GM23338 (cell line): ENCODE measurements around the gene MND1. TPM values are rescaled to one million over a fixed set of nuclear protein-coding genes. Genes with fewer than 3 reads are reported as not detected.

Experiments
- ATAC-seq: fragments of 200-7000 bp; cut with Tn5 transposase; 3 replicates; pipeline ENCODE4 v1.9.1; 2020
- DNase-seq: peaks from one replicate; pipeline ENCODE4 v3.0.0-alpha.2; 2015; ENCODE audit warnings: low spot score
- H2AFZ ChIP-seq: fragments of 200-600 bp; sonication (generic); 2 replicates; pipeline ENCODE4 v1.8.0; 2016; ENCODE audit warnings: antibody characterized with exemption, mild to moderate bottlenecking, moderate library complexity
- H3F3A ChIP-seq: fragments of 200-600 bp; sonication (generic); replicated peaks from 2 replicates; pipeline ENCODE4 v1.8.0; 2017; ENCODE audit warnings: antibody characterized with exemption, mixed run types, low read depth
- H3K27ac ChIP-seq: fragments of 200-600 bp; sonication (generic); 2 replicates; pipeline ENCODE4 v1.6.1; 2016; ENCODE audit warnings: low read depth
- H3K27me3 ChIP-seq: fragments of 200-600 bp; sonication (generic); 2 replicates; pipeline ENCODE4 v1.8.0; 2016; ENCODE audit warnings: mild to moderate bottlenecking, mixed run types, moderate library complexity; ENCODE audit not compliant: insufficient read depth
- H3K36me3 ChIP-seq: fragments of 200-600 bp; sonication (generic); 2 replicates; pipeline ENCODE4 v1.8.0; 2016; ENCODE audit warnings: mild to moderate bottlenecking; ENCODE audit not compliant: insufficient read depth
- H3K4me1 ChIP-seq: fragments of 200-600 bp; sonication (generic); 2 replicates; pipeline ENCODE4 v1.8.0; 2016; ENCODE audit warnings: mild to moderate bottlenecking, moderate library complexity; ENCODE audit not compliant: insufficient read depth
- H3K4me2 ChIP-seq: fragments of 200-600 bp; sonication (generic); 2 replicates; pipeline ENCODE4 v1.7.1; 2017; ENCODE audit warnings: mixed run types
- H3K4me3 ChIP-seq: fragments of 200-600 bp; sonication (generic); 2 replicates; pipeline ENCODE4 v1.6.1; 2016; ENCODE audit warnings: mixed run types
- H3K79me2 ChIP-seq: fragments of 200-600 bp; sonication (generic); replicated peaks from 2 replicates; pipeline ENCODE4 v1.8.0; 2017; ENCODE audit warnings: mild to moderate bottlenecking; ENCODE audit not compliant: insufficient read depth
- H3K9me2 ChIP-seq: fragments of 200-600 bp; sonication (generic); 2 replicates; pipeline ENCODE4 v1.8.0; 2017; ENCODE audit not compliant: insufficient read depth
- H4K20me1 ChIP-seq: fragments of 200-600 bp; sonication (generic); replicated peaks from 2 replicates; pipeline ENCODE4 v1.8.0; 2017; ENCODE audit warnings: mild to moderate bottlenecking; ENCODE audit not compliant: insufficient read depth
- H3K27ac Mint-ChIP-seq: 2 replicates; pipeline ENCODE4 v1.8.0; 2020; ENCODE audit warnings: inconsistent platforms, mild to moderate bottlenecking, moderate library complexity, mixed read lengths
- H3K27me3 Mint-ChIP-seq: 3 replicates; pipeline ENCODE4 v1.8.0; 2022; ENCODE audit warnings: low read depth, mild to moderate bottlenecking, moderate library complexity, mixed read lengths, inconsistent platforms; ENCODE audit not compliant: insufficient read depth, poor library complexity
- H3K36me3 Mint-ChIP-seq: 3 replicates; pipeline ENCODE4 v1.8.0; 2021; ENCODE audit warnings: low read depth, mild to moderate bottlenecking, inconsistent platforms, moderate library complexity, mixed read lengths
- H3K4me1 Mint-ChIP-seq: 3 replicates; pipeline ENCODE4 v1.8.0; 2020; ENCODE audit warnings: mild to moderate bottlenecking, inconsistent platforms, mixed read lengths
- H3K4me3 Mint-ChIP-seq: 3 replicates; pipeline ENCODE4 v1.8.0; 2021; ENCODE audit warnings: moderate library complexity, mild to moderate bottlenecking, inconsistent platforms, mixed read lengths
- H3K9me3 Mint-ChIP-seq: 3 replicates; pipeline ENCODE4 v1.8.0; 2020; ENCODE audit warnings: moderate library complexity, mild to moderate bottlenecking, inconsistent platforms, mixed read lengths
- CREB1 ChIP-seq: fragments of 250-450 bp; sonication (Bioruptor Pico); IDR thresholded peaks from 2 replicates; pipeline ENCODE4 v1.5.0; 2020; ENCODE audit warnings: low read depth, mild to moderate bottlenecking, moderate library complexity
- CTCF ChIP-seq, 2 experiments: fragments of 200-600 bp in 1 of 2; sonication (generic) in 1 of 2; conservative IDR thresholded peaks; 2 replicates each; pipeline versions ENCODE4 v1.5.1 to v1.6.1; 2016 to 2017; ENCODE audit warnings: antibody characterized with exemption in 2 of 2, low read depth in 2 of 2, mild to moderate bottlenecking in 2 of 2, moderate library complexity in 1 of 2
- ETS1 ChIP-seq: IDR thresholded peaks from 2 replicates; pipeline ENCODE4 v1.6.1; 2016; ENCODE audit warnings: antibody characterized with exemption
- EZH2 ChIP-seq: fragments of 200-600 bp; sonication (generic); IDR thresholded peaks from one replicate; pipeline ENCODE4 v1.8.0; 2017; ENCODE audit warnings: antibody characterized with exemption, mild to moderate bottlenecking, low read depth; ENCODE audit not compliant: unreplicated experiment
- JUNB ChIP-seq: IDR thresholded peaks from one replicate; pipeline ENCODE4 v1.6.1; 2016; ENCODE audit warnings: antibody characterized with exemption; ENCODE audit not compliant: unreplicated experiment
- NANOG ChIP-seq: IDR thresholded peaks from 2 replicates; pipeline ENCODE4 v1.6.1; 2016; ENCODE audit warnings: antibody characterized with exemption, borderline replicate concordance
- POLR2AphosphoS5 ChIP-seq: IDR thresholded peaks from 2 replicates; pipeline ENCODE4 v1.6.1; 2016; ENCODE audit warnings: antibody characterized with exemption, low read depth
- REST ChIP-seq: IDR thresholded peaks from one replicate; pipeline ENCODE4 v1.6.1; 2018; ENCODE audit warnings: antibody characterized with exemption; ENCODE audit not compliant: unreplicated experiment
- STAT1 ChIP-seq: IDR thresholded peaks from one replicate; pipeline ENCODE4 v1.6.1; 2016; ENCODE audit warnings: antibody characterized with exemption; ENCODE audit not compliant: unreplicated experiment
- ZNF114 ChIP-seq: fragments of 250-450 bp; sonication (Bioruptor Pico); IDR thresholded peaks from 2 replicates; pipeline ENCODE4 v1.5.0; 2020; ENCODE audit warnings: mild to moderate bottlenecking, moderate library complexity
- ZNF331 ChIP-seq: fragments of 250-450 bp; sonication (Bioruptor Pico); IDR thresholded peaks from 2 replicates; pipeline ENCODE4 v1.5.0; 2020; ENCODE audit warnings: low read depth, mild to moderate bottlenecking, moderate library complexity
- ZNF462 ChIP-seq: fragments of 250-450 bp; sonication (Bioruptor Pico); IDR thresholded peaks from 2 replicates; pipeline ENCODE4 v1.5.0; 2020; ENCODE audit warnings: mild to moderate bottlenecking, moderate library complexity
- polyA plus RNA-seq: library from polyadenylated mRNA; unstranded; fragments of >200 nt; fragmentation: Nextera tagmentation; extraction: Ambion mirVana; gene quantifications from 2 replicates; pipeline ENCODE4 v1.2.1, GENCODE V29; 2016
- total RNA-seq: library from RNA; depleted of rRNA; stranded (reverse); fragments of >200 nt; shearing (Covaris generic); gene quantifications from 2 replicates; pipeline ENCODE4 v1.2.3, GENCODE V29; 2014

MND1 gene
- total and polyA plus RNA-seq, 2 experiments from 2014 or later = 22.5 to 63.5 TPM

GRCh38 chr4:153409924-153410501, 65.5 kb downstream of the MND1 start:
- H3K27ac Mint-ChIP-seq = no peak overlapping the region

More at GRCh38 chr4:153409924-153410501, 65.5 kb downstream of the MND1 start:
- no peaks in the 10 kb centered on the region for H3K79me2 ChIP-seq
- no peaks in the 10 kb centered on the region for H3F3A ChIP-seq
- no peak for ATAC-seq
- no peaks in the 10 kb centered on the region for H3K9me2 ChIP-seq
- TF ChIP-seq CTCF (conservative IDR thresholded peaks at IDR 0.05; ENCODE audit: low read depth in 2 of 2) (no peak), NANOG (no peak), CREB1 (CRISPR knock-in tag) (no peak), ETS1 (no peak), STAT1 (no peak), REST (no peak), EZH2 (no peak), POLR2AphosphoS5 (no peak), JUNB (no peak), ZNF462 (no peak), ZNF331 (CRISPR knock-in tag) (no peak), ZNF114 (CRISPR knock-in tag) (no peak)
- Mint-ChIP-seq H3K9me3 (peaks cover 18% of the 10 kb centered on the region), H3K4me3 (no peak overlapping the region), H3K36me3 (peaks cover 34% of the 10 kb centered on the region), H3K27me3 (no peaks in the 10 kb centered on the region), H3K4me1 (peaks cover 6% of the 10 kb centered on the region)
- no peaks in the 10 kb centered on the region for H3K27me3 ChIP-seq
- no peak overlapping the region for H2AFZ ChIP-seq
- H3K4me2 ChIP-seq = no peak overlapping the region
- H3K27ac ChIP-seq = no peak overlapping the region
- H3K4me1 ChIP-seq = peaks cover 5% of the 10 kb centered on the region; the same call in 1 of the 2 replicates
- no peaks in the 10 kb centered on the region for H4K20me1 ChIP-seq
- no peak for DNase-seq
- peaks cover 6% of the 10 kb centered on the region; the same call in 1 of the 2 replicates for H3K36me3 ChIP-seq
- H3K4me3 ChIP-seq = no peak overlapping the region
